ENCODE results near the gene DEPDC5.
"Not testable (repeated sequence)": the region's sequence is repeated elsewhere in the genome, so short reads cannot be mapped to it uniquely, and the experiment has no call there.

Gene DEPDC5

DNA sequence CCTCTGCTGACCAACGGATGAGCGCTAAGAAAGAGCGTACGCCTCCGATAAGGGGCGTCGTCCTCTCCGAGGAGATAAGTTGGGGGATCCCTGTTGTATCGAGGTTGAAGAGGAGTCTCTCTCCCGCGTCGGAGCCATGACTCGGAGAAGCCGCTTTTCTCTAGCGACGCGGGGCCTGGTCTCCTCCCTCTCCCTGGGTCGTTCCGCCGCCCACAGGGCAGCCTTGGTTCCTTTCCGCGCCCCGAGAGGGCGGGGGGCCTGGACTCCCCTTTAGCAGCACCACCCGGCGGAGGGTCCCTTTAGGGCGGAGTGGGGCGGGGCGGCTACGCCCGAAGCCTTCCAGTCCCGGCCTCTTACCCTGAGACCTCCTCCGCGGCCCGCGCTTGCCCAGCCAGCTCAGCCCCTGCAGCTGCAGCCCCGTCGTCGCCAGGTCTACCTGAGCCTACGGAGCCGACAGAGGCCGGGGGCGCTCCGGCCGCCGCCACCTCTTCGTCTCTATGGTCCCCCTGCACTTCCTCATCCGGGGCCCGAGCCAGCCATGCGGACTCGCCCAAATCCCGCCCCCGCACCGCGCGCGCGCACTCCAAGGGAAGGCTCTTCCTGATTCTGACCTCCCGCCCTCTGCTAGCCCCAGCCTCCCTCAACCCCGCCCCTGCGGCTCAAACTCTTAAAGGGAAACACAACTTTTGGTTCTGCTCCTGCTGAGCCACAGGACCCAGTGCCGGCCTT lies 4.0 kb upstream of the DEPDC5 start, which contains the start of gene PRR14L:
Gene PRR14L (minus strand): TSS at position 497 of the 729 bp plus-strand sequence. CDS start 11,272 bp downstream, outside the sequence.
- peak; percentile 86 for DNase-seq

DNA sequence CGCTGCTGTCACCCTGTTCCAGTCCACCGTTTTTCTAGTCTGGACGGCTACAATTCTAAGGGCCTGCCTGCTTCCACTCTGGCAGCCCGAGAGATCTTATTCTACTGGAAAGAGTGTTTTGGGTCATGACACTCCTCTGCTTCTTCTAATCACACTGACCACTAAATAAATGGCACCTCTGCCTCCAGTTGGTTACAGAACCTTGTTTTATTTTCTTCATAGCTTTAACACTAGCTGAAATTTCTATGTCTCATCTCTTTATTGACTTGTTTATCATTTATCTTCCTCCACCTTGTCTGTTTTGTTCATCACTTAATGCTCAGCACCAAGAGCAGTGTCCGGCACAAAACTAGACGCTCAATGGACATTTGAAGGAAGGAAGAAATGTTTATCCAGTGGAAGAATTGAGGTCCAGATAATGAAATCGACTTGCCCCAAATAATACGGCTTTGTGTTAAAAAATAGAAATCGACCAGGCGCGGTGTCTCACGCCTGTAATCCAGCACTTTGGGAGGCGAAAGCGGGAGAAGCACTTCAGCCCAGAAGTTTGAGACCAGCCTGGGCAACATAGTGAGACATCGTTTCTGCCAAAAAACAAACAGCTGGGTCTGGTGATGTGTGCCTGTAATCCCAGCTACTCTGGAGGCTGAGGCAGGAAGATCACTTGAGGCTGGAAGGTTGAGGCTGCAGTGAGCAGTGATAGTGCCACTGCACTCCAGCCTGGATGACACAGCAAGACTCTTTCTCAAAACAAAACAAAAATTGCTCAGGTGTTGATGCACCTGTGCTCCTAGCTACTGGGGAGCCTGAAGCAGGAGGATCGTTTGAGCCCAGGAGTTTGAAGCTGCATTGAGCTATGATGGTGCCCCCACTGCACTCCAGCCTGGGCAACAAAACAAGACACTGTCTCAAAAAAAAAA lies 3.2 kb upstream of the DEPDC5 start:
- no peak for DNase-seq

GRCh38 chr22:31752096-31752847 lies 1.5 kb upstream of the DEPDC5 start:
- no peak for DNase-seq

DNA sequence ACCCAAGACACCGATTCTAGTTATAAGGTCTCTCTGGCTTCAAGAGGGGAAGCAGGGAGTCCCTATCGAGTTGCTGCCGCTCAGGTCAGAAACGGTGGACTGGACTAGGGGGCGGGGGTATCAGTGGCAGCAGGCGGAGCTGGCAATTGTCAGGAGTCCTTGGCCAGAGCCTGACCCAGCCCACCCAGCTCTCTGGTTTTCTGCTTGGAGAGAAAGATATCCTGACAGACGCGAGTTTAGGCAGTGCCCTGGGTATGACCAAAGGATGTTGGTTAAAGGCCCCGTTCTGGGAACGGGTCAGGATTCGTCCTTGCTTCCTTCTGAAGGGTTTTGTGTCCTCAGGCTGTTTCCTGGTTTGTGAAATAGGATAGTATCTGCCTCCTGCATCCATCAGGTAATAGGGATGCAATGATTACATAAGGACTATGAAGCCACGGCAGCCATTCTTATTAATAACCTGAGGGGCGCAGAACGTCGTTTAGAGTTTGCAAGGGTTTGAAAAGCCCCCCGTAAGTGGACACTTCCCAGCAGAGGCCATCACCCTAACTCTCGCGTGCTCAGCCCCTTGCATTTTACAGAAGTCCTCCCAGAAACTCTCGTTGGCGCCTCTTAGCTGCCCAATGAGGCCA lies 700 bp upstream of the DEPDC5 start:
- no peak for DNase-seq

DNA sequence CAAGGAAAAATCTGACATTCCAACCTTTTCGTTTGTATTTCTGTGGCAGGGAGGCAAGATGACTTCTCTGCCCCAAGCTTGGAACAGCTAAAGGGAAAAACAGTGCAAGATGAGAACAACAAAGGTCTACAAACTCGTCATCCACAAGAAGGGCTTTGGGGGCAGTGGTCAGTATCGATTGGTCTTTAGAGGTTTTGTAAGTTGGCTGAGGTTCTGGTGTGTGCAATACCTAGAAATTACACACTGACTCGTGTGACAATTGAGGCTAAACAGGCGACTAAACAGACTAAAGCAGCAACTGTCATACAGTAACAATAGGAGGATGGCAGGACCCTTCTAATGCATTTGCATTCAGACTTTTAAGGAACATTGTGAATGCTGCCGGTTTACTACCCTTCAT lies 994 bp downstream of the DEPDC5 start:
- no peak for DNase-seq

GRCh38 chr22:31757265-31757664 lies 3.4 kb downstream of the DEPDC5 start:
- no peak for DNase-seq

DNA sequence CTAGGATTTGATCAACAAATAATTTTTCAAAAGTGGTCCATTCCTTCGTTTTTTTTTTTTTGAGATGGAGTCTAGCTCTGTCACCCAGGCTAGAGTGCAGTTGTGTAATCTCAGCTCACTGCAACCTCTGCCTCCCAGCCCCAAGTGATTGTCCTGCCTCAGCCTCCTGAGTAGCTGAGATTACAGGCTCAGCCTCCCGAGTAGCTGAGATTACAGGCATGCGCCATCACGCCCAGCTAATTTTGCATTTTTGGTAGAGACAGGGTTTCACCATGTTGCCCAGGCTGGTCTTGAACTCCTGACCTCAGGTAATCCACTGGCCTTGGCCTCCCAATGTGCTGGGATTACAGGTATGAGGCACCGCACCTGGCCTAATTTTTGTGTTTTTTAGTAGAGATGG lies 5.0 kb downstream of the DEPDC5 start:
- DNase-seq = not testable (repeated sequence)

DNA sequence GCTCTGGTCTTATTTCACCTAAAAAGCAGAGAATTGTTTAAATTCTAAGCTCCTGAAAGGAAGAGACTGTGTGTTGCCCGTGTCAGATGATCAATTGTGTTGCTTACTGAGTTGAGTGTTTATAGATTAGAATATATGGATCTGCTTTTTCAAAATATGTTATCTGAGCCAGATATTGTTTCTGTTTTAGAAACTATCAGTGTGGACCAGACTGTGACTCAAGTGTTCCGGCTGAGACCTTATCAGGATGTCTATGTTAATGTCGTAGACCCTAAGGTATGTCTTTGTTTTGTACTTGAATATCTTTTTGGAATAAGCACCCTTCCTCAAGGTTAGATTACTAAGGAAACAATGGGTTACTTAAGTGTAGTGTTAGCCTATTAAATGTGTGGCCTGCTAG lies 11.0 kb downstream of the DEPDC5 start:
- DNase-seq = no peak

- no peak for DNase-seq
Measured at GRCh38 chr22:31768422-31769059, 14.7 kb downstream of the DEPDC5 start.

DNA sequence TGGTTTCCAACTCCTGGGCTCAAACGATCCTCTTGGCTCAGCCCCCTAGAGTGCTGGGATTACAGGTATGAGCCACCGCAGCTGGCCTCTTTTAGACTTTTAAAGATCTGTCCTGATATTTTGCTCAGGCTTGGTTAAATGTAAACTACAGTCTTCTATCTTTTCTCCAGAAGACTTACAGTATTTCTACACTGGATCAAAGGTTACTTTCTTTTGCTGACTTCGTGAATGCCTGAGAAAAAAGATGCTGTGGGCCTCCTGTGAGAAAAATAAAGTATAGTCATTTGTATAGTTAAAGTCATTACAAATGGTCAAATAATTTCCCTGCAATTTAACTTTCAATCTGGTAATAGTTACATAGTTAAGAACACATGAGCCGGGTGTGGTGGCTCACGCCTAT lies 19.6 kb downstream of the DEPDC5 start:
- no peak for DNase-seq

GRCh38 chr22:31776231-31776630 lies 22.4 kb downstream of the DEPDC5 start:
- DNase-seq = no peak

DNA sequence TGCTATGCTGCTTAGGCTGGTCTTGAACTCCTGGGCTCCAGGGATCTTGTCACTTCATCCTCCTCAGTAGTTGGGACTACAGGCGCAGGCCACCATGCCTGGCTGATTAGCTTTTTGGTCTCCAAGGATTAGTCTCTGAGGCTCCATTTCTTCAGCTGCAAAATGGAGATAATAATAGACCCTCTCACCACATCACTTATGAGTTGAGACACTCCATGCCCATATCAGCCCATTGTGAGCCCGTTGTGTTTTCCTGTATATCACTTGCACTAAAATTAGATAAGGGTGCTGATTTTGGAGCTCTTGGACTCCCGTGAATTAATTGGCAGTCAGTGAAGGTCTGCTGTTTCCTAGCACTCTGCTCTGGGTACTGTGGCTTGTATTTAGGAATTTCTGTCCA lies 36.0 kb downstream of the DEPDC5 start:
- no peak for DNase-seq

DNA sequence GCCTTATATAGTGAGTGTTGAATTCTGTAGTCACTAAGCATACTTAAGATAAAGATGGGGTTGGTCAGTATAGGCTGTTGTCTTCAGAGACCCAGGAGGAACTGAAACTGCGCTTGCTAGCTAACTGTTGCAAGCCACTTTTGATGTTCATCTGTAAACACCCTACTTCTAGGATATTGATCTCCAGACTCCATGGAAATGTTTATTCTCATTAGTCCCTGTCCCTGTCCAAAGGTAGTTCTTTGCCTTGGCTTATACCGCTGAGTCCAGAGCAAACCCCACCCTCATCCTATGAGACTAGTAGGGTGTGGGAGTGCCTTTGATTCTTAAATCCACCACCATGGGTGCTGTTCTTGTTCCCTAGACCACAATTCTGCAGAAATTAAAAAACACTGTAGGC lies 36.4 kb downstream of the DEPDC5 start:
- peak; percentile 30 for DNase-seq

GRCh38 chr22:31799358-31799757 lies 45.5 kb downstream of the DEPDC5 start:
- DNase-seq = not testable (repeated sequence)

- DNase-seq = no peak
Measured at GRCh38 chr22:31800065-31800464, 46.2 kb downstream of the DEPDC5 start.

GRCh38 chr22:31800861-31801260 lies 47.0 kb downstream of the DEPDC5 start:
- DNase-seq = not testable (repeated sequence)

- no peak for DNase-seq
Measured at GRCh38 chr22:31802575-31802974, 48.8 kb downstream of the DEPDC5 start.

- no peak for DNase-seq
Measured at GRCh38 chr22:31806751-31807150, 52.9 kb downstream of the DEPDC5 start.

GRCh38 chr22:31812977-31813605 lies 59.3 kb downstream of the DEPDC5 start:
- DNase-seq = no peak

DNA sequence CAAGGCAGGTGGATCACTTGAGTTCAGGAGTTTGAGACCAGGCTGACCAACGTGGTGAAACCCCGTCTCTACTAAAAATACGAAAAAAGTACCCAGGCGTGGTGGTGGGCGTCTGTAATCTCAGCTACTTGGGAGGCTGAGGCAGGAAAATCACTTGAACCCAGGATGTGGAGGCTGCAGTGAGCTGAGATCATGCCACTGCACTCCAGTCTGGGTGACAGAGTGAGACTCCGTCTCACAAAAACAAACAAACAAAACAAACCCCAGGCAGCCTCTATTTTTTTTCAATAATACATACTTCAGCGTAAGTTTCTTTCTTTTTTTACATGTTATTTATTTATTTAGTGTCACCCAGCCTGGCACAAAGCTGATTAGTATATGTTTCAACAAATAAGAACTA lies 60.1 kb downstream of the DEPDC5 start:
- not testable (repeated sequence) for DNase-seq

- no peak for DNase-seq
Measured at GRCh38 chr22:31814942-31815341, 61.1 kb downstream of the DEPDC5 start.

GRCh38 chr22:31815383-31815814 lies 61.6 kb downstream of the DEPDC5 start:
- DNase-seq = not testable (repeated sequence)

Measured in NCI-H524 treated with DMSO at 0.1 percent for 48 hours (cell line).